CD4-positive, alpha-beta T cell treated with Interferon gamma for 1 hour (primary cell): Measurements from ENCODE around the gene GPR108.
A peak's percentile ranks its signal among the peaks of the same experiment; 100 is the strongest.
"Not testable (repeated sequence)": the region's sequence is repeated elsewhere in the genome, so short reads cannot be mapped to it uniquely, and the experiment has no call there.

Source experiments
- DNase-seq: peaks from one replicate; pipeline ENCODE4 v3.0.0-alpha.2; 2020

The GPR108 gene

GRCh38 chr19:6760606-6761005, 23.2 kb upstream of the GPR108 start:
- DNase-seq = no peak

- DNase-seq = no peak
Measured at GRCh38 chr19:6754653-6755463, 17.5 kb upstream of the GPR108 start.

- DNase-seq = no peak
Measured at GRCh38 chr19:6754136-6754535, 16.8 kb upstream of the GPR108 start.

- peak; percentile 84 for DNase-seq
Measured at GRCh38 chr19:6753178-6754031, 16.0 kb upstream of the GPR108 start.

- DNase-seq = no peak
Measured at GRCh38 chr19:6752256-6753177, 15.1 kb upstream of the GPR108 start.

- DNase-seq = no peak
Measured at GRCh38 chr19:6751189-6751588, 13.8 kb upstream of the GPR108 start.

- DNase-seq = no peak
Measured at GRCh38 chr19:6750062-6750461, 12.7 kb upstream of the GPR108 start.

- not testable (repeated sequence) for DNase-seq
Measured at GRCh38 chr19:6748543-6748942, 11.2 kb upstream of the GPR108 start.

- DNase-seq = no peak
Measured at GRCh38 chr19:6745965-6746364, 8.6 kb upstream of the GPR108 start.

- DNase-seq = no peak
Measured at GRCh38 chr19:6744381-6745301, 7.3 kb upstream of the GPR108 start.

- DNase-seq = no peak
Measured at GRCh38 chr19:6743714-6744380, 6.5 kb upstream of the GPR108 start.

- no peak for DNase-seq
Measured at GRCh38 chr19:6743066-6743465, 5.7 kb upstream of the GPR108 start.

GRCh38 chr19:6740589-6741343, 3.4 kb upstream of the GPR108 start:
- no peak for DNase-seq

- DNase-seq = no peak
Measured at GRCh38 chr19:6739883-6740588, 2.7 kb upstream of the GPR108 start.

GRCh38 chr19:6739390-6739882, 2.1 kb upstream of the GPR108 start, which contains the start of gene TRIP10:
Gene TRIP10 (plus strand): TSS chr19:6739680. CDS start chr19:6739762, 82 bp downstream.
- DNase-seq = peak; percentile 84

- no peak for DNase-seq
Measured at GRCh38 chr19:6738787-6739389, 1.5 kb upstream of the GPR108 start.

GRCh38 chr19:6737873-6738786, 750 bp upstream of the GPR108 start:
- peak; percentile 81 for DNase-seq

GRCh38 chr19:6736917-6737283, 480 bp downstream of the GPR108 start:
- DNase-seq = no peak
